ENCODE data around the gene MESD.

The MESD gene

GRCh38 chr15:80902298-80902801, 87.3 kb downstream of the MESD start:
- no peak for TF ChIP-seq CTCF (IDR thresholded peaks at IDR 0.05; ENCODE audit: low read depth, low read length, missing control alignments)
- no peak overlapping the region for H3K4me3 ChIP-seq (replicated peaks; ENCODE audit: low read depth, low read length)
- DNase-seq (ENCODE audit: extremely low read depth, low read depth) = no peak

- H3K4me3 ChIP-seq (replicated peaks; ENCODE audit: low read depth, low read length) = no peak overlapping the region
- TF ChIP-seq CTCF (IDR thresholded peaks at IDR 0.05; ENCODE audit: low read depth, low read length, missing control alignments) = no peak
- DNase-seq (ENCODE audit: extremely low read depth, low read depth) = no peak
Measured at GRCh38 chr15:80898040-80898439, 91.6 kb downstream of the MESD start.

All from HFF-Myc (cell line).